ENCODE measurements around the gene UNCX. TPM values are rescaled to one million over a fixed set of nuclear protein-coding genes. Genes with fewer than 3 reads are reported as not detected.

UNCX gene
- total and polyA plus RNA-seq, 8 donors = not detected

- WGBS, 2 donors = 68 to 76% methylated on average over 27 to 30 of the region's 30 CpGs
- H3K4me1 ChIP-seq = no peaks in the 10 kb centered on the region
- FAIRE-seq = no peak
- no peak overlapping the region for H3K27ac ChIP-seq
- peak in 1 of 6 donors; percentile 62 for DNase-seq
- no peak for ATAC-seq
- no peak overlapping the region for H3K4me3 ChIP-seq
- intact Hi-C loops (cut with DNase I) = no loop called here
- no peaks in the 10 kb centered on the region for H3K36me3 ChIP-seq
- no peak for TF ChIP-seq CTCF (IDR thresholded peaks at IDR 0.05)
- peaks cover 0 to 4% (median 0%) of the 10 kb centered on the region in 4 donors for H3K27me3 ChIP-seq
- H3K9me3 ChIP-seq = no peaks in the 10 kb centered on the region
These were observed 41.6 kb downstream of the UNCX start for GRCh38 chr7:1274121-1274875.

GRCh38 chr7:1274876-1275375 is 42.3 kb downstream of the UNCX start:
- FAIRE-seq (no peak), DNase-seq (no peak), ATAC-seq (no peak)
- Histone ChIP-seq H3K36me3 (no peaks in the 10 kb centered on the region), H3K27me3 (peaks cover 0 to 4% (median 0%) of the 10 kb centered on the region in 4 donors), H3K9me3 (no peaks in the 10 kb centered on the region), H3K27ac (no peak overlapping the region), H3K4me1 (no peaks in the 10 kb centered on the region), H3K4me3 (no peak overlapping the region)
- intact Hi-C loops (cut with DNase I) = no loop called here
- TF ChIP-seq CTCF (IDR thresholded peaks at IDR 0.05) = no peak
- WGBS, 2 donors = 48 to 54% methylated on average over 12 to 18 of the region's 18 CpGs

- Histone ChIP-seq H3K4me3 (no peak overlapping the region), H3K9me3 (no peaks in the 10 kb centered on the region), H3K27me3 (peaks cover 0 to 4% (median 0%) of the 10 kb centered on the region in 4 donors), H3K36me3 (no peaks in the 10 kb centered on the region), H3K4me1 (no peaks in the 10 kb centered on the region), H3K27ac (no peak overlapping the region)
- intact Hi-C loops (cut with DNase I) = no loop called here
- no peak for TF ChIP-seq CTCF (IDR thresholded peaks at IDR 0.05)
- DNase-seq = peak in 1 of 6 donors; percentile 47
- FAIRE-seq = no peak
- ATAC-seq = no peak
- 47 to 49% methylated on average over 61 of the region's 61 CpGs for WGBS, 2 donors
These were observed 43.0 kb downstream of the UNCX start for GRCh38 chr7:1275451-1276381.

- Histone ChIP-seq H3K36me3 (no peaks in the 10 kb centered on the region), H3K4me1 (no peaks in the 10 kb centered on the region), H3K27ac (no peak overlapping the region), H3K4me3 (no peak overlapping the region), H3K9me3 (no peaks in the 10 kb centered on the region), H3K27me3 (no peaks in the 10 kb centered on the region)
- FAIRE-seq (no peak), DNase-seq (peak in 1 of 6 donors; percentile 13), ATAC-seq (no peak)
- intact Hi-C loops (cut with DNase I) = no loop called here
- TF ChIP-seq CTCF (IDR thresholded peaks at IDR 0.05) = no peak
- 83% methylated on average over 10 of the region's 10 CpGs for WGBS, 2 donors
These were observed 44.0 kb downstream of the UNCX start for GRCh38 chr7:1276626-1277175.

All from pancreas (tissue), 10 donors.